GM12878 (cell line): Measurements from ENCODE around the gene MKNK1. TPM values are rescaled to one million over a fixed set of nuclear protein-coding genes. Genes with fewer than 3 reads are reported as not detected.

ENCODE experiments used
- ATAC-seq: fragments of 200-7000 bp; cut with Tn5 transposase; 3 replicates; pipeline ENCODE4 v1.9.1; 2020; ENCODE audit warnings: mild to moderate bottlenecking, moderate library complexity
- BruUV-seq: library from RNA; stranded (reverse); fragments of 400-500 nt; replicated peaks from 2 replicates; lab custom pipeline; 2021; lab: Mats Ljungman, UMichigan
- CTCF ChIA-PET: fragments of 300-600 bp; sonication (Branson Sonifier 250); formaldehyde crosslinking; extraction: SDS; loops from one replicate; lab custom pipeline; 2021; ENCODE audit warnings: inconsistent platforms; lab: Yijun Ruan, JAX
- POLR2A ChIA-PET: fragments of 350-600 bp; formaldehyde crosslinking; extraction: SDS; loops from one replicate; lab custom pipeline; 2021; ENCODE audit warnings: inconsistent platforms; lab: Charles Lee
- RAD21 ChIA-PET: fragments of 300-600 bp; sonication (Branson Sonifier 250); formaldehyde crosslinking; loops from one replicate; lab custom pipeline; 2023; ENCODE audit warnings: antibody characterized with exemption; ENCODE audit not compliant: unreplicated experiment; lab: Charles Lee
- SMC1A ChIA-PET: fragments of 300-600 bp; sonication (Branson Sonifier 250); formaldehyde crosslinking; loops from one replicate; lab custom pipeline; 2023; ENCODE audit not compliant: unreplicated experiment, uncharacterized antibody; lab: Charles Lee
- DNase-seq: peaks from one replicate; pipeline ENCODE4 v3.0.0-alpha.2; 2011; ENCODE audit warnings: low read depth, low spot score
- FAIRE-seq: peaks from 3 replicates; lab custom pipeline; 2011; peaks lifted over from hg19 to GRCh38; lab: Jason Lieb, UNC
- H2AFZ ChIP-seq: 2 replicates; pipeline ENCODE4 v1.6.0; 2011; ENCODE audit warnings: low read depth, low read length, control low read depth; ENCODE audit not compliant: control insufficient read depth
- H3K27ac ChIP-seq: 2 replicates; pipeline ENCODE4 v1.5.1; 2011; ENCODE audit warnings: control low read depth; ENCODE audit not compliant: control insufficient read depth, insufficient read depth
- H3K27me3 ChIP-seq, 2 experiments: replicated peaks in 1 of 2; 2 replicates each; pipeline versions ENCODE4 v1.6.0 to v1.6.1; 2011; ENCODE audit warnings: low read length in 1 of 2; ENCODE audit not compliant: control insufficient read depth in 2 of 2, insufficient read depth in 2 of 2
- H3K36me3 ChIP-seq, 2 experiments: 2 replicates each; pipeline ENCODE4 v1.5.1; 2011; ENCODE audit warnings: low read length in 1 of 2; ENCODE audit not compliant: control insufficient read depth in 2 of 2, insufficient read depth in 2 of 2
- H3K4me1 ChIP-seq: 2 replicates; pipeline ENCODE4 v1.6.1; 2011; ENCODE audit warnings: mild to moderate bottlenecking, low read length, moderate library complexity, mixed read lengths; ENCODE audit not compliant: control insufficient read depth, insufficient read depth
- H3K4me2 ChIP-seq: 2 replicates; pipeline ENCODE4 v1.6.0; 2011; ENCODE audit warnings: control low read depth; ENCODE audit not compliant: control insufficient read depth, insufficient read depth
- H3K4me3 ChIP-seq: fragments of 200-600 bp; sonication (generic); 2 replicates; pipeline ENCODE4 v1.5.1; 2016
- H3K79me2 ChIP-seq: 2 replicates; pipeline ENCODE4 v1.6.0; 2011; ENCODE audit warnings: low read length; ENCODE audit not compliant: control insufficient read depth, insufficient read depth
- H3K9ac ChIP-seq: 2 replicates; pipeline ENCODE4 v1.8.0; 2011; ENCODE audit warnings: low read length, control low read depth, mixed read lengths; ENCODE audit not compliant: control insufficient read depth, insufficient read depth
- H3K9me3 ChIP-seq: replicated peaks from 3 replicates; pipeline ENCODE4 v1.5.1; 2011; ENCODE audit warnings: mild to moderate bottlenecking, low read length; ENCODE audit not compliant: control insufficient read depth, insufficient read depth
- H4K20me1 ChIP-seq: 2 replicates; pipeline ENCODE4 v1.6.0; 2011; ENCODE audit not compliant: control insufficient read depth, insufficient read depth
- CREB1 ChIP-seq: IDR thresholded peaks from 2 replicates; pipeline ENCODE4 v1.6.1; 2012; ENCODE audit warnings: low read depth, mild to moderate bottlenecking, inconsistent platforms
- MTA2 ChIP-seq: fragments of 450-650 bp; IDR thresholded peaks from 2 replicates; pipeline ENCODE4 v1.6.1; 2016; ENCODE audit warnings: low read depth, mild to moderate bottlenecking, moderate library complexity
- PKNOX1 ChIP-seq: fragments of 450-650 bp; IDR thresholded peaks from 2 replicates; pipeline ENCODE4 v1.6.1; 2016; ENCODE audit warnings: mild to moderate bottlenecking
- RAD51 ChIP-seq: fragments of 450-650 bp; IDR thresholded peaks from 2 replicates; pipeline ENCODE4 v1.6.1; 2016; ENCODE audit warnings: moderate library complexity, mild to moderate bottlenecking, inconsistent platforms
- RBBP5 ChIP-seq: fragments of 200-600 bp; sonication (generic); conservative IDR thresholded peaks from 2 replicates; pipeline ENCODE4 v1.6.1; 2016
- SMC3 ChIP-seq: IDR thresholded peaks from 2 replicates; pipeline ENCODE4 v1.6.1; 2011; ENCODE audit warnings: low read length, improper control_type of control experiment, borderline replicate concordance
- SUPT20H ChIP-seq: IDR thresholded peaks from 2 replicates; pipeline ENCODE4 v1.6.1; 2011; ENCODE audit warnings: low read depth, mild to moderate bottlenecking, low read length, moderate library complexity, borderline replicate concordance; ENCODE audit not compliant: control insufficient read depth
- SUZ12 ChIP-seq: fragments of 200-600 bp; sonication (generic); IDR thresholded peaks from one replicate; pipeline ENCODE4 v1.6.1; 2018; ENCODE audit warnings: antibody characterized with exemption, mild to moderate bottlenecking; ENCODE audit not compliant: unreplicated experiment
- TARDBP ChIP-seq: IDR thresholded peaks from 2 replicates; pipeline ENCODE4 v1.6.1; 2016; ENCODE audit warnings: borderline replicate concordance
- USF2 ChIP-seq: IDR thresholded peaks from 2 replicates; pipeline ENCODE4 v1.6.1; 2011; ENCODE audit warnings: low read depth, low read length, improper control_type of control experiment, borderline replicate concordance
- ZZZ3 ChIP-seq: IDR thresholded peaks from 2 replicates; pipeline ENCODE4 v1.6.1; 2011; ENCODE audit warnings: low read depth; ENCODE audit not compliant: control insufficient read depth, insufficient read length
- WGBS: methylation state at CpG from one replicate; pipeline ENCODE4 v1.1.6; 2016; ENCODE audit warnings: low lambda C conversion rate; ENCODE audit not compliant: insufficient replicate concordance, insufficient coverage; ENCODE audit errors: missing lambda C conversion rate; 5-methylcytosine and 5-hydroxymethylcytosine counted together
- in situ Hi-C: fragments of 300-500 bp; cut with MboI; formaldehyde crosslinking; loops from 9 replicates; pipeline ENCODE4 v1.14.3; 2018; ENCODE audit warnings: mixed read lengths
- intact Hi-C: fragments of 100-400 bp; cut with micrococcal nuclease; formaldehyde crosslinking; loops from one replicate; pipeline ENCODE4 v1.14.2; 2022; ENCODE audit not compliant: unreplicated experiment
- polyA plus RNA-seq, 11 experiments: library from polyadenylated mRNA; depleted of rRNA in 4 of 11; unstranded in 6 of 11; stranded (reverse) in 5 of 11; fragments of >200 nt; fragmentation: Nextera tagmentation in 4 of 11; fragmentation: Illumina TruSeq in 1 of 11; extraction: Ambion mirVana in 4 of 11; extraction: Trizol in 1 of 11; gene quantifications; 1 replicate in 1 of 11; 2 replicates in 10 of 11; pipeline versions ENCODE4 v1.2.1 to v1.2.3, GENCODE V29; 2011 to 2016; ENCODE audit warnings: inconsistent platforms in 2 of 11, missing spikeins in 2 of 11, low read depth in 1 of 11
- total RNA-seq, 4 experiments: library from RNA; depleted of rRNA in 3 of 4; stranded (reverse); fragments of >200 nt in 3 of 4; fragmentation: Illumina TruSeq in 1 of 4; extraction: Trizol in 1 of 4; gene quantifications; 2 replicates each; pipeline versions ENCODE4 v1.2.1 to v1.2.3, GENCODE V29; 2013 to 2021
- TF ChIP-seq, protein P1 (sequence below): fragments of 450-650 bp; IDR thresholded peaks from 2 replicates; pipeline ENCODE4 v1.6.1; 2017; ENCODE audit warnings: mild to moderate bottlenecking, moderate library complexity
- TF ChIP-seq, protein P2 (sequence below): fragments of 450-650 bp; IDR thresholded peaks from 2 replicates; pipeline ENCODE4 v1.6.1; 2016; ENCODE audit warnings: mild to moderate bottlenecking, moderate library complexity, borderline replicate concordance

Gene MKNK1
- total and polyA plus RNA-seq, 10 of the 15 experiments (the other 5 are each of a cell fraction or from before 2014, with no cell fraction given) = 13.7 to 29.9 (median 26.5) TPM

DNA sequence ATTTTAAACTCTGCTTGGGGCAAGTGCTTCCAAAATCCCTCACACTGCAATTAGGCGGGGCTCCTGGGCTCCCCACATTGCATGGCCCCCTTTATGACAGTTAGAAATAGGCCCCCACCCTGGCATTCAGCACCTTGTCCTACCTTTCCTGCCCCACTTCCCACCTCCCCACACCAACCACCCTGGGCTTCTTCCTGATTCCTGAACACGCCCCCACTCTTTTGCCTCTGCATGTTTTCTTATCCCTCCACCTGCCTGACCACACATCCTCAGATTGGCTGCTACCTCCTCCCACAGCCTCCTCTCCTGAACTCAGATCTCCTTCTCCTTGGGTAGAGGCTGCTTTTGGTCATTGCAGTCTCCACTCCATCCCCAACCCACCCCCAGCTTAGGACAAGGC is 11.0 kb upstream of the MKNK1 start:
- FAIRE-seq (no peak), ATAC-seq (no peak), DNase-seq (no peak)
- H2AFZ ChIP-seq = no peak overlapping the region
- H3K9me3 ChIP-seq = no peaks in the 10 kb centered on the region
- WGBS = 100% methylated on average over 2 of the region's 2 CpGs
- peaks cover 36% of the 10 kb centered on the region for H3K79me2 ChIP-seq
- no peaks in the 10 kb centered on the region for H3K27me3 ChIP-seq
- RAD21 ChIA-PET = interaction anchor here (2.4 to 4.3 kb wide), 2 partner anchors 11 to 104 kb away, joined by 7 to 41 read pairs; partner anchors contain the start of genes EFCAB14 and MKNK1
- no TSS peak for BruUV-seq
- H3K27ac ChIP-seq = peak overlapping the region; percentile 84
- POLR2A ChIA-PET = interaction anchor here (0.5 to 8.8 kb wide), 5 partner anchors 11 to 412 kb away, joined by 3 to 124 read pairs (median 5); partner anchors contain the start of genes ATPAF1, EFCAB14 and MKNK1
- peak overlapping the region; percentile 87 for H3K4me2 ChIP-seq
- SMC1A ChIA-PET = interaction anchor here (1.3 to 5.7 kb wide), 3 partner anchors 10 to 53 kb away, joined by 3 to 53 read pairs (median 8); partner anchors contain the start of genes ATPAF1 and MKNK1
- H3K36me3 ChIP-seq = no peaks in the 10 kb centered on the region
- H3K4me1 ChIP-seq = peaks cover 48% of the 10 kb centered on the region
- TF ChIP-seq TARDBP (no peak), SUZ12 (no peak), ZZZ3 (no peak), PKNOX1 (no peak), MTA2 (no peak), CREB1 (no peak), SMC3 (no peak), RAD51 (no peak), SUPT20H (no peak), RBBP5 (no peak), USF2 (no peak)
- TF ChIP-seq, protein P1, sequence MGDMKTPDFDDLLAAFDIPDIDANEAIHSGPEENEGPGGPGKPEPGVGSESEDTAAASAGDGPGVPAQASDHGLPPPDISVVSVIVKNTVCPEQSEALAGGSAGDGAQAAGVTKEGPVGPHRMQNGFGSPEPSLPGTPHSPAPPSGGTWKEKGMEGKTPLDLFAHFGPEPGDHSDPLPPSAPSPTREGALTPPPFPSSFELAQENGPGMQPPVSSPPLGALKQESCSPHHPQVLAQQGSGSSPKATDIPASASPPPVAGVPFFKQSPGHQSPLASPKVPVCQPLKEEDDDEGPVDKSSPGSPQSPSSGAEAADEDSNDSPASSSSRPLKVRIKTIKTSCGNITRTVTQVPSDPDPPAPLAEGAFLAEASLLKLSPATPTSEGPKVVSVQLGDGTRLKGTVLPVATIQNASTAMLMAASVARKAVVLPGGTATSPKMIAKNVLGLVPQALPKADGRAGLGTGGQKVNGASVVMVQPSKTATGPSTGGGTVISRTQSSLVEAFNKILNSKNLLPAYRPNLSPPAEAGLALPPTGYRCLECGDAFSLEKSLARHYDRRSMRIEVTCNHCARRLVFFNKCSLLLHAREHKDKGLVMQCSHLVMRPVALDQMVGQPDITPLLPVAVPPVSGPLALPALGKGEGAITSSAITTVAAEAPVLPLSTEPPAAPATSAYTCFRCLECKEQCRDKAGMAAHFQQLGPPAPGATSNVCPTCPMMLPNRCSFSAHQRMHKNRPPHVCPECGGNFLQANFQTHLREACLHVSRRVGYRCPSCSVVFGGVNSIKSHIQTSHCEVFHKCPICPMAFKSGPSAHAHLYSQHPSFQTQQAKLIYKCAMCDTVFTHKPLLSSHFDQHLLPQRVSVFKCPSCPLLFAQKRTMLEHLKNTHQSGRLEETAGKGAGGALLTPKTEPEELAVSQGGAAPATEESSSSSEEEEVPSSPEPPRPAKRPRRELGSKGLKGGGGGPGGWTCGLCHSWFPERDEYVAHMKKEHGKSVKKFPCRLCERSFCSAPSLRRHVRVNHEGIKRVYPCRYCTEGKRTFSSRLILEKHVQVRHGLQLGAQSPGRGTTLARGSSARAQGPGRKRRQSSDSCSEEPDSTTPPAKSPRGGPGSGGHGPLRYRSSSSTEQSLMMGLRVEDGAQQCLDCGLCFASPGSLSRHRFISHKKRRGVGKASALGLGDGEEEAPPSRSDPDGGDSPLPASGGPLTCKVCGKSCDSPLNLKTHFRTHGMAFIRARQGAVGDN = no peak
- TF ChIP-seq, protein P2, sequence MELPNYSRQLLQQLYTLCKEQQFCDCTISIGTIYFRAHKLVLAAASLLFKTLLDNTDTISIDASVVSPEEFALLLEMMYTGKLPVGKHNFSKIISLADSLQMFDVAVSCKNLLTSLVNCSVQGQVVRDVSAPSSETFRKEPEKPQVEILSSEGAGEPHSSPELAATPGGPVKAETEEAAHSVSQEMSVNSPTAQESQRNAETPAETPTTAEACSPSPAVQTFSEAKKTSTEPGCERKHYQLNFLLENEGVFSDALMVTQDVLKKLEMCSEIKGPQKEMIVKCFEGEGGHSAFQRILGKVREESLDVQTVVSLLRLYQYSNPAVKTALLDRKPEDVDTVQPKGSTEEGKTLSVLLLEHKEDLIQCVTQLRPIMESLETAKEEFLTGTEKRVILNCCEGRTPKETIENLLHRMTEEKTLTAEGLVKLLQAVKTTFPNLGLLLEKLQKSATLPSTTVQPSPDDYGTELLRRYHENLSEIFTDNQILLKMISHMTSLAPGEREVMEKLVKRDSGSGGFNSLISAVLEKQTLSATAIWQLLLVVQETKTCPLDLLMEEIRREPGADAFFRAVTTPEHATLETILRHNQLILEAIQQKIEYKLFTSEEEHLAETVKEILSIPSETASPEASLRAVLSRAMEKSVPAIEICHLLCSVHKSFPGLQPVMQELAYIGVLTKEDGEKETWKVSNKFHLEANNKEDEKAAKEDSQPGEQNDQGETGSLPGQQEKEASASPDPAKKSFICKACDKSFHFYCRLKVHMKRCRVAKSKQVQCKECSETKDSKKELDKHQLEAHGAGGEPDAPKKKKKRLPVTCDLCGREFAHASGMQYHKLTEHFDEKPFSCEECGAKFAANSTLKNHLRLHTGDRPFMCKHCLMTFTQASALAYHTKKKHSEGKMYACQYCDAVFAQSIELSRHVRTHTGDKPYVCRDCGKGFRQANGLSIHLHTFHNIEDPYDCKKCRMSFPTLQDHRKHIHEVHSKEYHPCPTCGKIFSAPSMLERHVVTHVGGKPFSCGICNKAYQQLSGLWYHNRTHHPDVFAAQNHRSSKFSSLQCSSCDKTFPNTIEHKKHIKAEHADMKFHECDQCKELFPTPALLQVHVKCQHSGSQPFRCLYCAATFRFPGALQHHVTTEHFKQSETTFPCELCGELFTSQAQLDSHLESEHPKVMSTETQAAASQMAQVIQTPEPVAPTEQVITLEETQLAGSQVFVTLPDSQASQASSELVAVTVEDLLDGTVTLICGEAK = no peak
- H3K9ac ChIP-seq = peak overlapping the region; percentile 72; the same call in 1 of the 2 replicates
- H3K4me3 ChIP-seq = peak overlapping the region; percentile 96
- in situ Hi-C loops = no loop called here
- intact Hi-C loops = loop anchor here (5.0 kb wide), 2 partner anchors 52 to 102 kb away; partner anchors contain the start of genes ATPAF1 and EFCAB14
- CTCF ChIA-PET = interaction anchor here (0.8 to 4.3 kb wide), 2 partner anchors 11 to 110 kb away, joined by 3 to 30 read pairs; partner anchors contain the start of gene MKNK1
- no peaks in the 10 kb centered on the region for H4K20me1 ChIP-seq
